SW480 (cell line): ENCODE data around the gene CDC42BPB.
"Not testable (repeated sequence)": the region's sequence is repeated elsewhere in the genome, so short reads cannot be mapped to it uniquely, and the experiment has no call there.

Experiments used
- DNase-seq: peaks from one replicate; pipeline ENCODE4 v3.0.0-alpha.2; 2016; ENCODE audit warnings: low spot score

CDC42BPB gene

DNA sequence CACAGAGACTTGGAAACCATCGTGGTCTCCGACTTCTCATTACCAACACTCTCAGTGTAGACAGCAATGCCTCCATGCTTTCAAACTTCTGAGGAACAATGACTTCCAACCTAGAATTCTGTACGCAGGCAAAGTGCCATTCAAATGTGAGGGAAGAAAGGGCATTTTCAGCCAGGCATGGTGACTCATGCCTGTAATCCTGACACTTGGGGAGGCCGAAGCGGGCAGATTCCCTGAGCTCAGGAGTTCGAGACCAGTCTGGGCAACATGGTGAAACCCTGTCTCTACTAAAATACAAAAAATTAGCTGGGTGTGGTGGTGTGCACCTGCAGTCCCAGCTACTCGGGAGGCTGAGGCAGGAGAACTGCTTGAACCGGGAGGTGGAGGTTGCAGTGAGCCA is 9.9 kb downstream of the CDC42BPB start:
- DNase-seq, result not testable (repeated sequence)

DNA sequence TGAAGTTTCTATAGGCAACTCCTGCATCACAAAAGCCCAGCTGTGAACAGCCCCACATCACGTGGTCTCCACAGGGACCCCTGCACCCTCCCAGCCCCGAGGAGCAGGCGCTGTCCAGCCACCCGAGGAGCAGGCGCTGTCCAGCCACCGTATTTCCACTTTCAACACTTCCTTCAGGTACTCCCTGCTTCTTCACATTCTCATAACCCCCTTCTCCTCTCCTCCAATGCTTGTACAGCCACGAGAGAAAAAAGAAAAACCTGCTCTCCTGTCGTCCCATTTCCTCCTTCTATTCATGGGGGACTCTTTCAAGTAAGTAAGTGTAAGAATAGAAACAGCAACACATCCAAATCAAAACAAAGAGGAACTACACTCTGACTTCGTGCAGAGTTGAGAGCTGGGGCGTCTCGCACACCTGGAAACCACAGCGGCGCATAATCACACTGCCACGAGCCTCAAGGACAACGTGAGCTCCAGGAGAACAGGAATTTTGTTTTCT is 11.9 kb downstream of the CDC42BPB start:
- no peak for DNase-seq

DNA sequence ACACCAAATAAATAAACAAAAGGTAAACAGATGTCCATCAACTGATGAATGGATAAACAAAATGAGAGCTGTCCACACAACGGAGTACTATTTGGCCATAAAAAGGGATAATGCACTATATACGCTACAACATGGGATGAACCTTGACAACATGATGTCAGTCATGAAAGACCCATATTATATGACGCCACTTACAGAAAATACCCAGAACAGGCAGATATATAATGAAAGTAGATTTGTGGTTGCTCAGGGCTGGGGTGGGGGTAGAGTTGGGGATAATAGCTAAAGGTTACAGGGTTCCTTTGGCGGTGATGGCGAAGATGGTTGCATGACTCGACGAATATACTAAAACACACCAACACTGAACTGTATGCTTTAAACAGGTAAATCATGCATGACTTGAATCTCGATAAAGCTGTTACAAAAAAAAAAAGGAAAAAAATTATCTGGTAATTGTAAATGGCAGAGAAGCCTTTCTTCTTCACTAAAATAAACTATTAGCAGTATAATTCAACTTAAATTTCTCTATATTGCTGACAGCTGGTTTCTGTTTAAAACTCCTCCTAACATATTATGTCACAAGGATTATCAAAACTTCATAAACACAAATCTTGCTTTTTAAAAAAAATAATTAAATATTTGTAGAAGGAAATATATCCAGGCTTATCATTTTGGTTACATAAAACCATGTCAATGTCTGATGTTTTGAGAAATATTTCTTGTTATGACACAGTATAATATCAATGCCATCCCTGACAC is 13.9 kb downstream of the CDC42BPB start:
- DNase-seq, result no peak

DNA sequence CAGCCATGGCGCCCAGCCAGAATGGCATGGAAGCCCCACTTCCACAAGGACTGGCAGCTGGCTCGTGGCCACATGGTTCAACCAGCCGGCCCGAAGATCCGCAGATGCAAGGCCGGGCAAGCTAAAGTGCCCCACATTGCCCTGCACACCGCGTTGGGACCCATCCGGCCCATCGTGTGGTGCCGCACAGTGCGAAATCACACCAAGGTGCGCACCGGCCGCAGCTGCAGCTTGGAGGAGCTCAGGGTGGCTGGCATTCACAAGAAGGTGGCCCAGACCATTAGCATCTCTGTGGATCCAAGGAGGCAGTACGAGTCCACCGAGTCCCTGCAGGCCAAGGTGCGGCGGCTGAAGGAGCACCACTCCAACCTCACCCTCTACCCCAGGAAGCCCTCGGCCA is 15.9 kb downstream of the CDC42BPB start:
- DNase-seq, result no peak

DNA sequence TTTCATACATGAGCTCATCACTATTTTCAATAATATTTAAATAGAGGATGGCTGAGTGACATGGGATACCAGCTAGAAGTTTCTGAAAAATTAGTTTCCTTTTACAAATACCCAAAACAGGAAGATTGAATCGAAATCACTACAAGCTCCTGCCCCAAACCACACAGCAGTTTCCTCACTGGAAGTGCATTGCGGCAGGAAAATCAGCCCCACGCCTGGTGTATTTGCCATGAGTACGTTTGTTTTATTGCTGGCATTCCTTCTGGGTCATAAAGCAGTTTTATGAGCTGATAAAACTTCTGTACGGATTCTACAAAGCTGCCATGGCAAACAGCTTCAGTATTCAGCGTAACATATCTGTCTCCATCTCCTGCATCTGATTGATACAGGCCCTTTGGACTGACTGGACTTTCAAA is 23.7 kb downstream of the CDC42BPB start:
- peak; percentile 29 for DNase-seq

DNA sequence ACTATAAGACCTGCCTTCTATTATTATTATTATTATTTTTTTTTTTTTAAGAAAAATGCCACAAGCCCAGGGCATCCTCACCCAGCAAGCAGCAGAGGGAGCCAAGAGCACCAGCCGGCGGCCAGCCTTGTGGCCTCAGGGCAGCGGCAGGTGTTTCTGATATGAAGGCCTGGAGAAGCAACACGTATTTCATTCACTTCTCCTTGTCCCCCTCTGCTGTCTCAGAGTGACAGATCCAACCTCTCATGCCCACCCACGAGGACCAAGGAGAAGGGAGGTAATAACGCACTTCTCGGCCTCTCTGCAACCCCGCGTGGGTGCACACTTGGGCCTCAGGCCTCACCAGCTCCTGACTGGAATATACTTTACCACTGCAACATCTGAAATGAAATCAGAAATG is 25.4 kb downstream of the CDC42BPB start:
- DNase-seq, result peak; percentile 55

DNA sequence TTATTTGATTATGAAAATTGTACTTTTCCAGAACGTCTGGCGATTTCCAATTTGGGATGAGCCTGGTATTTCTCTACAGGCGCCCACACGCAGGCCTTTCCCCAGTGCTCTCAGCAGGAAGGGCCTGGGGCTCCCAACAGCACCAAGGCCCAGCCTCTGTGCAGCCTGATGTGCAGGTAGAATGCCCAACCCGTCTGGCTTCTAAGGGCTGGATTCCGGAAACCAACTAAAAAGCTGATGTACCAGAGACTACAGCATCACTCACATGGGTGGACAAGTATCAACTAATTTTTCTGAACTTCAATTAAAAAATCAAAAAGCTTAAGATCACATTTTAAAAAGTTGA is 25.8 kb downstream of the CDC42BPB start:
- DNase-seq, result no peak

DNA sequence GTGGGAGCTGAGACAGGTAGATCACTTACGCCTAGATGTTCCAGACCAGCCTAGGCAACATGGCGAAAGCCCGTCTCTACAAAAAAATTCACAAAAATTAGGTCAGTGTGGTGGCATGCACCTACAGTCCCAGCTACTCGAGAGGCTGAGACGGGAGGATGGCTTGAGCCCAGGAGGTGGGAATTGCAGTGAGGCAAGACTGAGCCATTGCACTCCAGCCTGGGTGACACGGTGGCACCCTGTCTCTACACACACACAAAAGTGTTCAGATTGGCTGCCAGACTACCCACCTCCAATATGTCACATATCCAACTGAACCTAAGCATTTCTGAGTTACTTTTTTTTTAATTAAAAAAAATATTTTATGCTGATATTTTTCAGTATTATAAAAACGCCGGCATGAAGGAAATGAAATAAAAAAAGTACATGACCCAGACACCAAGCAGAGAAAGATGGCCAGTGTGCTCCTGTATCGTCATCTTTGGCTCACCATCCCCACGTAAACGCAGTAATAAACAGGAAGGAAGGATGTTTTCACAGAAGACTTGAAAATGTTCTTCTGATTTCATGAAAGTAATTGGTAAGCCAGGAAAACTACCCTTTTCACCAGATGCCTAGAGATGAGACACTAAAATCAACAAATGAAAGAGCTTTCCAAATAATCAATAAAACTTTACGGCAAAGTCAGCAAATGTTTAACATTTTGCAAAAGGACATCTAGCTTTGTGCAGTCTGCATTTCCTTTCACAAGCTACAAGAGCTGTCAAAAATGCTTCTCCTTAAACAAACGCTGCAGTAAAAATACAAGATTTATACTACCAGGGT is 26.4 kb downstream of the CDC42BPB start:
- DNase-seq, result no peak

DNA sequence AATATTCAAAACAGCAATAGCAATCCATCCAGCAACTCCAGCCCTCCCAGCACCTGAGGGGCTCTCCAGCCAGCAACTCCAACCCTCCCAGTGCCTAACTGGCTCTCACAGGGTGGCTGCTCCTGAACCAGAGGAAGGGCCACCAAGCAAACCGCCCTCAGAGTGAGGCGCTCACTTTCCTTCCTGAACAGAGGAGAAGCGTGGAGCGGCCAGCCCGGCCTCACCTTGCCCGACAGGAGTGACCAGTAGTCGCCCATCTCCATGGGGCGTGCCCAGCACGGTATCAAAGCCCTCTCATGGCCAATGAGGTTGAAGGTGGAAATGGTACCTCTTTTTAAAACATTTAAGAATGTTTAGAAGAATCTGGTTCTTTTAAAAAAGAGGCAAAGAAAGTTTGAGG is 27.4 kb downstream of the CDC42BPB start:
- DNase-seq, result no peak

DNA sequence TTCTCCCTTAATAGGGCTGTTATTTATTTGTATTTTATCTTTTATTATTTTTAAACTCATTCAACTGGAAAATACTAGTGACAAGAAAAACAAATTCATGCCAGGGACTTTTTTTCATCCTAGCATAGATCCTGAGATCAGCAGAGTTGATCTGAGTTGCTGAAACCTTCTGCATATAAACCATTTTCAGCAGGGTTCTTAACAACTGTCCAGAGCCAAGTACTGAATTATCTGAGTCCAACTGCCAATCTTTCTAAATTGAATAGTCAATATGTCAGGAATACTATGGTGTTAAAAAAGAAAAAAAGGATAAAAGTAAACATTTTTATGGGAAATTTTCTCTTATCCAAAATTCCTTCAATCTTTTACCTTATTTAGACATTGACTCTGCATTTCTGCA is 28.6 kb downstream of the CDC42BPB start:
- no peak for DNase-seq

DNA sequence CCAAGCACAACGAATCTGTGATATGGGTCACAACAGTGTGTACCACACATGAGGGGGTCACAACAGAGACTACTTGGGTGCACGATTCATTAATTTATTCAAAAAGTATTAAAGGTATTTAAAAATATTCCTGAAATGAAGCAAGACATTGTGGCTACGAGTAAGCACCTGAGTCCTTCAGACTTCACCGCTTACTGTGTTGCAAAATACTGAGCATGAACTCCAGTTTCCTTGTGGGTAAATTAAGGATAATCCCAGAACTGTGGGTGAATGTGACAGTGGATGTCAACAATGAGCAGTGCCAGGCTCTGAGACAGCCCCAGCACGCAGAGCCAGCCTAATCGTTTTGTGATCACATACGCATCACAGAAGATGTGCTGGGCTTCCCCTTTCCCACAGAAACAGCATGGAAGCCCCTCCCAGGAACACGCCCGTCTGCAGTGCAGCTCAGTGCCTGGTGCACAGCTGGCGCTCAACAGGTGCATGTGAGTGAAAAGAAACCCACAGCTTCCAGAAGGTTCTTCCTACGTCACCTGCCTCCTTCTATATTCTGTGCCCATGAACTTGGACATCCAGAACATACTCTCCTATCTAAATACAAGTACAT is 29.1 kb downstream of the CDC42BPB start:
- no peak for DNase-seq

DNA sequence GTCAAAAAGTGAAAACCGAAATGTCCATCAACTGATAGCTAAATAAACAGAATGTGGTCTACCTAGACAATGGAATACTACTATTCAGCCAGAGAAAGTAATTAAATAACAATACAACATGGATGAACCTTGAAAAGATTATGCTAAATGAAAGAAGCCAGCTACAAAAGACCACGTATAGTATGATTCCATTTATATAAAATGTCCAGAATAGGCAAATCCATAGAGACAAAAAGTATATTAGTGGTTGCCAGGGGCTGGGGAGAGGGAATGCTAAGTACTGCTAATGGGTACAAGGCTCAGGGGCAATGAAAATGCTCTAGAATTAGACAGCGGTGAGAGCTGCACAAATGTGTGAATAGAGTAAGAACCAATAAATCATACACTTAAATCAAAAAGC is 29.9 kb downstream of the CDC42BPB start:
- DNase-seq, result no peak

DNA sequence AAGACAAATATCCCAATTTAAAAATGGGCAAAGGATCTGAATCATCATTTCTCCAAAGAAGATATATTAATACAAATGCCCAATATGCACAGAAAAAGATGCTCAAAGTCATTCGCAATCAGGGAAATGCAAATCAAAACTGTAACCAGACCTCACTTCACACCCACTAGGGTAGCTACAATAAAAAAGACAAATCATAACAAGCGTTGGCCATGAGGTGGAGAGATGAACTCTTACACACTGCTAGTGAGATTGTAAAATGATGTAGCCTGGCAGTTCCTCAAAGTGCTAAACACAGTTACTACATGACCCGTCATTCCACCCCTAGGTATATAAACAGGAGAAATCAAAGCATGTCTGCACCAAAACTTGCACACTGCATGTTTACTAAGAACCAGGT is 30.4 kb downstream of the CDC42BPB start:
- no peak for DNase-seq

DNA sequence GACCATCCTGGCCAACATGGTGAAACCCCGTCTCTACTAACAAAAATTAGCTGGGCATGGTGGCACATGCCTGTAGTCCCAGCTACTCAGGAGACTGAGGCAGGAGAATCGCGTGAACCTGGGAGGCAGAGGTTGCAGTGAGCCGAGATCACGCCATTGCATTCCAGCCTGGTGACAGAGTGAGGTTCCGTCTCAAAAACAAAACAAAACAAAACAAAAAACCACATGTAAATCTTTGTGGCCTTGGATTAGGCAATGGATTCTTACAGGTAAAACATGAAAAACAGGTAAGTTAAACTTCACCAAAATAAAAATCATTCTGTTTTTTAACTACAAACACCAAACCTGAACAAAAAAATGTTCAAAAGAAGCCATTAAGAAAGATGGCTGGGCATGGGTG is 31.2 kb downstream of the CDC42BPB start:
- DNase-seq, result not testable (repeated sequence)

DNA sequence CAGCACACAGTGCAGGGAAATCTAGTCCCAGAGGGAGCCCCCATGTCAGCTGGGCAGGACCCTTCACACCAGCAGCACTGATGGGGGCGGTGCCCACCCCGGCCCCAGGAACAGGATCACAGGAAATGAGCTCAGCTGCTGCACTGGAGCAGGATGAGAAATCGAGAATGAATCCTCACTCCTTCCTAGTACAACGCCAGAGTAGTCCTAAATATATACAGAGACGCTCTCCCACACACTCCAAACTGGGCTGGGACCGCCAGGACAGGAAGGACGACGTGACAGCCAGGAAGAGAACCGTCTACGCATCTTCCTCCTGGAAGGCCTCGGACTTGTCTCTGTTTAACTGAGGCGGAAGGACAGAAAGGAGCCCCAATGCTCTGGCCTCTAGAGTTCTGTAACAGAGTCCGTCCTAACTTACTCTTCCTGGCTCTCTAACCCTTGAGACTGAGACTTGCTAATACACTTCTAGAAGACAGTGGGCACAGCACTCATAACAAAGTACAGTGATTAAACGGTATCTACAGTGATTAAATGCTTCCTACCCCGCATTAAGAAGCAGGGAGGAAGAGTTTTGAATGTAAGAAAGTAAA is 33.4 kb downstream of the CDC42BPB start:
- no peak for DNase-seq

DNA sequence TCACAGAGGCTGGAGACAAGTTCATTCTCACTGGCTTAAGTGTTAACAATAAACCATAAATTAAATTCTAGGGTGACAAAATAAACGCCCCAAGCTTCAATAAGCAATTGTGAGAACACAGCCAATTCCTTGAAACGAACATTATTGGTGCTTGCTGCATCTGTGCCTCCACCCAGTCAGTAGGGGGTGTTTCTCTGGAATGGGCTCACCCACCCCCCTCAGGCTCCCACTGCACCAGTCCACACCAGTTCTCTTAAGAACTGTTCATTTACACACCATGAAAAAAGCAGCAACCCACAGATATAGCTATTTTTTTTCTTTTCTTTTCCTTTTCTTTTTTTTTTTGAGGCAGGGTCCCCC is 34.7 kb downstream of the CDC42BPB start:
- DNase-seq, result no peak

DNA sequence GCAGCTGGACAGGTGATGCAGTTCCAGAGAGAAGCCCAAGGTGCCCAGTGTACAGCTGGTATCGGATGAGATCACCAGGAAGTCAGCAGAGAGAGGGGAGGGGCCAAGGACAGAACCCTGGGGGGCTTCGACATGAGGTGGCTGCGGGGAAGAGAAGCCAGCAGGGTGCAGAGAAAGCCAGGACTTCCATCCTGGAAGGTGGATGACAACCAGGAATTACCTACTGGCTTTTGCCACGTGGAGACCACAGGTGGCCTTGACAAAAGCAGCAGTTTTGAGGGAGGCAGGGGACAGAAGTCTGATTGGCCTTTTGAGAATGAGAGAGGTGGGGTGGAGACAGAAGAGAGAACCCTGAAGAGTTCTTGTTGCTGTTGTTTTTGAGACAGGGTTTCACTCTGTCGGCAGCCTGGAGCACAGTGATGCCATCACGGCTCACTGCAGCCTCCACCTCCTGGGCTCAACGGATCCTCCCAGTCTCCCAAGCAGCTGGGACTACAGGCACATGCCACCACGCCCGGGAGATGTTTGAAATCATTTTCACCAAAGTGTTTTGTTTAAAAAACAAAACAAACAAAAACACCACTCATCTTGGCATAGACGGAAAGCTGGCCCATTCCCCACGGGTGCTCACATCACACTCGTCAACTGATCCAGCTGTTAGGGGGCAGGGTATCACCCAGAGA is 35.2 kb downstream of the CDC42BPB start:
- DNase-seq, result no peak

DNA sequence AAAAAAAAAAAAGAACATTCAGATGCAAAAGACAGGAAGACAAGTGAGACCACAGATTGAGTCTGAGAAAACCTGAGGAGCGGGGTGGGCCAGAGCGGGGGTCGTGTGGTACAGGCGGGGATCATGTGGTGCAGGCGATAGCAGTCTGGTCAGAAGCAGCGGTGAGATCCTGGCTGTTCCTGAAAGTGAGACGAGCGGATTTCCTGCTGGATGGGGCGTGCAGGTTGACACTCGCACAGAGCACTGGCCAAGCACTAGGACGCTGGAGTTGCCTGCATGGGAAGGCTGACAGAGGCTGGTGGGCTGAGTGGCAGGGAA is 35.7 kb downstream of the CDC42BPB start:
- no peak for DNase-seq

DNA sequence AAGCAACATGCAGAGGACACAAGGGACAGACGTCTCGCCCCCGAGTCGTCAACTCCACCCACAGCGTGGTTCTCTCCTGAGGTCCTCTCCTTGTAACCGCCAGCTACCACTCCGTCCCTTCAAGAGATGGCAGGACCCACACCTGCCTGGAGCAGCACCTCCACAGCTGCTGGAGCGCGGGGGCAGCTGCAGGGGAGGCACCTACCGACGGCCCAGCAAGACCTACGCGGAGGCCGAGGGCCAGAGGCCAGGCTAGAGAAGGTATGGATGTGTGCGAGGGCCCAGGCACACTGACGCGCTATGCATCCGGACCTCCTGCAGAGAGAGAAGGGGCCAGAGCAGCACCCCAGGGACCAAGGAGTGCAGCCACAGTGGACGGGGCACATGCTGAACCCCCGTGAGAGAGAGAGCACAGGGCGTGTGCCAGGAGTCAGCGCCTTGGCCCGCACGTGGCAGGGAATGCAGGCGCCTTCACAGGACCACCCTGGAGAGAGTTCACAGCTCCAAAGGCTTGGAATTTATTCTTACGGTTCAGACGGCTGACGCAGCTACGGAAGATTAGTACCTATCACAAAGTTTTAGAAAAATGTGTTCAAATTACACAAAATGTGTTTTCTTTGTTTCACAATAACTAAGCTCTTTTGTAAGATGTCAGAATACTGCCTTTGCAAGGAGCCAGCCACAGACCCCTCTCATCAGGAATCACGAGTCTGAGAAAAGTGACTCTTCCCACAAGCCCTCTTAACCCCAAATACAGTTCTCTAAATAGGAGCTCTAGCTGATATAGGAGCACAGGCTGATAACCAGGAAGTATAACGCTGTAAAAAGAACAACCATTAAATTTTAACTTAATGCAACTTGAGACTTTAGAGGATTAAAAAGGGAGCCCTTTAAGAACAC is 36.8 kb downstream of the CDC42BPB start:
- no peak for DNase-seq

DNA sequence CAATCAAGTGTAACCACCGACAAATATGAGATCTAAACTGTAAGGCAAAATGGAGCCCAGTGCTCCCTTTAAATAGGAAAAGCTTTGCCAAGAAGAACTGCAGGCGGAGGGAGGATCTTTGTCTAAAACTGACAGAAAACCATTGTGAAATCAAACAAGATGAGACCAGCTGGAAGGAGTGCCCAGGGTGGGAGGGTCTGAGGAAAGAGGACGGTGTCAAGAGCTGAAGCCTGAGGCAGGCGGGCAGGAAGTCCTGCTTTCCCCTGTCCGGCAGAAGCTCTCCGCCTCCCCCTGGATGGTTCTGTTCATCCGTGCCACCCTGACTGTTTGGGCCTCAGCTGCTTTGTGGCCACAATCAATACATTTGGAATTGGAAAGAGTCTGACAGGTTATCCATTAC is 37.5 kb downstream of the CDC42BPB start:
- no peak for DNase-seq

DNA sequence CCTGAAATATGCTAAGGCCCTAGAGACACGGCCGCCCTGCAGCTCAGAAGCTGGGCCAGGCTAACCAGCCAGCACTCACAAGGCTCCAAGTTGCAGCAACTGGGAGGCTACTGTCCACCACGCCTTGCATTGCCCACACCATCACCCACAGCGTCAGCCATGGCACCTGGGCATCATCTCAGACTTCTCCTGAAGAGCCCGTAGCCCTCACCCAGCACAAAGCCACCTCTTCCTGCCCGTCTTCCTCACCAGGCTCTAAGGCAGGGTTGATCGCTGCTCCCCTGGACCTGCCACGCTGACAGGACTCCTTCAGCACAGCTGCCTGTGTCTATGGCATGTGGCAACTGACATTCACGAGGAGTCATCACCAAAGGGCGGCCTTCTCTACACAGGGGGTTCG is 38.1 kb downstream of the CDC42BPB start:
- no peak for DNase-seq
